ENCODE data around the gene TSFM.

DNA sequence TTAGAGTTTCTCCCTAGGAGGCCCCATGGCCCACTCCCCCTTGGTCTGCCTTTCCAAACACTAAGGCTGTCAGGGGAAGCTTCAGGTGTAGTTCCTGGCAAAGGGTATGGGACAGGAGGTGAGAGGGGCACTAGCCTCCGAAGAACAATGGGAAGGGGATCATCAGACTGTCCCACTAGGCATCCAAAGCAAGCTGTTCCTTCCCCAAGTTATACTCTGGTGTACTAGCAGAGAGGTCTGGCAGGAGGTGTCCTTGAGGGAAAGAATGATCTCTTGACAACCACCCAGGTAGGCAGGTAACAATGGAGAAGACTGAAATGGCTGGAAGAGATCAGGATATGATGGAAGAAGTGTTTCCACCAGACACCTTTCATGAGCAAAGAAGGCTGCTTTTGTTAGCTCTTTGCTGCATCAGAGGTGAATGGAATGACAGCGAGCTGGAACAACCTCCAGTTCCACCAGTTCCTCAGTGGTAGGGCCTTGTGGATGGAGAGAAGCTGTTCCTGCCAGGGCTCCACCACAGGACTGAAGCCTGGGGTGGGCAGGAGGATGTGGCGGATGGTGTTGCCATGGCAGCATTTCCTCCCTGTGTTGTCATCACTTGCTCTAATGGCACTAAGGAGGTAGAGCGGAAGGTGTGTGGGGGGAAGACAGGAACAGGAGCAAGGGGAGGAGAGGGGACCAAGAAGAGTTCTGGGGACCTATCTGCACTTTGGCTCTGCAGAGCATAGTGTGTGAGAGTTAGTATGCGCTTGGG lies 41.8 kb upstream of the TSFM start:
- TF ChIP-seq POLR2AphosphoS5 (IDR thresholded peaks at IDR 0.05) (no peak), EP300 (IDR thresholded peaks at IDR 0.05) (no peak), POLR2A (IDR thresholded peaks at IDR 0.05) (no peak)

Data from sigmoid colon (tissue), 4 donors.